HepG2 (cell line): ENCODE results near the gene CHSY3. TPM values are rescaled to one million over a fixed set of nuclear protein-coding genes. Genes with fewer than 3 reads are reported as not detected.
A peak's percentile ranks its signal among the peaks of the same experiment; 100 is the strongest.

Experiments used
- ATAC-seq: fragments of 200-7000 bp; cut with Tn5 transposase; 3 replicates; pipeline ENCODE4 v1.9.1; 2020; ENCODE audit warnings: mild to moderate bottlenecking, moderate library complexity
- BruUV-seq: library from RNA; stranded (reverse); fragments of 400-500 nt; replicated peaks from 2 replicates; lab custom pipeline; 2021; lab: Mats Ljungman, UMichigan
- CTCF ChIA-PET: fragments of 300-600 bp; formaldehyde crosslinking; extraction: SDS; loops from one replicate; lab custom pipeline; 2021; ENCODE audit warnings: low total read pairs, inconsistent platforms, low intra/inter-chr PET ratio; lab: Yijun Ruan, JAX
- POLR2A ChIA-PET: fragments of 350-600 bp; sonication (Branson Sonifier 250); formaldehyde crosslinking; loops from one replicate; lab custom pipeline; 2020; ENCODE audit warnings: antibody characterized with exemption, inconsistent platforms; lab: Yijun Ruan, JAX
- DNase-seq: peaks from one replicate; pipeline ENCODE4 v3.0.0-alpha.2; 2015; ENCODE audit warnings: low spot score
- FAIRE-seq: peaks from 3 replicates; lab custom pipeline; 2011; peaks lifted over from hg19 to GRCh38; lab: Jason Lieb, UNC
- H2AFZ ChIP-seq: one replicate; pipeline ENCODE4 v1.6.1; 2011; ENCODE audit warnings: low read length, inconsistent platforms
- H3K27ac ChIP-seq: fragments of 300-600 bp; 3 replicates; pipeline ENCODE4 v1.8.0; 2011; ENCODE audit warnings: mixed run types, mild to moderate bottlenecking, mixed read lengths, low read length, inconsistent platforms; ENCODE audit not compliant: insufficient read depth; ENCODE audit errors: extremely low read length
- H3K27me3 ChIP-seq, 2 experiments: fragments of 200-600 bp in 1 of 2; 2 replicates in 1 of 2; 3 replicates in 1 of 2; pipeline versions ENCODE4 v1.6.0 to v1.8.0; 2011; ENCODE audit warnings: low read length in 2 of 2, mild to moderate bottlenecking in 2 of 2, moderate library complexity in 2 of 2, inconsistent platforms in 1 of 2; ENCODE audit not compliant: insufficient read depth in 2 of 2, control insufficient read depth in 1 of 2
- H3K36me3 ChIP-seq, 2 experiments: fragments of 200-600 bp in 1 of 2; replicated peaks in 1 of 2; 2 replicates in 1 of 2; 3 replicates in 1 of 2; pipeline versions ENCODE4 v1.5.1 to v1.8.0; 2011; ENCODE audit warnings: low read length in 2 of 2, inconsistent platforms in 1 of 2; ENCODE audit not compliant: insufficient read depth in 2 of 2, control insufficient read depth in 1 of 2
- H3K4me1 ChIP-seq: 2 replicates; pipeline ENCODE4 v1.5.1; 2012; ENCODE audit warnings: low read length, inconsistent platforms; ENCODE audit not compliant: insufficient read depth
- H3K4me2 ChIP-seq: 2 replicates; pipeline ENCODE4 v1.6.0; 2011; ENCODE audit warnings: low read depth, low read length, inconsistent platforms
- H3K4me3 ChIP-seq, 3 experiments: fragments of 200-600 bp in 1 of 3; sonication (generic), shearing (Covaris generic) in 1 of 3; replicated peaks in 1 of 3; 2 replicates each; pipeline ENCODE4 v1.5.1; 2011 to 2016; ENCODE audit warnings: low read length in 3 of 3, inconsistent platforms in 2 of 3, low read depth in 2 of 3, mild to moderate bottlenecking in 2 of 3, control low read depth in 1 of 3, mixed read lengths in 1 of 3; ENCODE audit not compliant: insufficient read depth in 1 of 3
- H3K79me2 ChIP-seq: one replicate; pipeline ENCODE4 v1.6.1; 2011; ENCODE audit warnings: low read length, inconsistent platforms; ENCODE audit not compliant: insufficient read depth
- H3K9ac ChIP-seq: 2 replicates; pipeline ENCODE4 v1.6.0; 2011; ENCODE audit warnings: mild to moderate bottlenecking, low read depth, low read length, inconsistent platforms; ENCODE audit not compliant: insufficient read depth
- H3K9me3 ChIP-seq: 2 replicates; pipeline ENCODE4 v1.5.1; 2012; ENCODE audit warnings: mild to moderate bottlenecking, low read length
- H4K20me1 ChIP-seq: 2 replicates; pipeline ENCODE4 v1.6.0; 2011; ENCODE audit warnings: inconsistent platforms, mild to moderate bottlenecking, low read length, moderate library complexity; ENCODE audit not compliant: insufficient read depth
- BORCS8-MEF2B ChIP-seq: sonication (generic); formaldehyde crosslinking; IDR thresholded peaks from 2 replicates; pipeline ENCODE4 v1.8.0; 2022; ENCODE audit warnings: mild to moderate bottlenecking, missing genetic modification reagents
- CCAR2 ChIP-seq: fragments of 200-400 bp; formaldehyde crosslinking; optimal IDR thresholded peaks from 2 replicates; pipeline ENCODE3; 2018; ENCODE audit warnings: low read depth, mild to moderate bottlenecking, low read length, moderate library complexity
- JUNB ChIP-seq: sonication (generic); formaldehyde crosslinking; IDR thresholded peaks from 2 replicates; pipeline ENCODE4 v1.8.0; 2022; ENCODE audit warnings: missing genetic modification reagents, mild to moderate bottlenecking, borderline replicate concordance
- MIXL1 ChIP-seq: IDR thresholded peaks from 2 replicates; pipeline ENCODE4 v1.6.1; 2016
- RCOR2 ChIP-seq: IDR thresholded peaks from 2 replicates; pipeline ENCODE4 v1.6.1; 2016; ENCODE audit warnings: missing biosample characterization, missing genetic modification reagents
- STAG1 ChIP-seq: sonication (generic); formaldehyde crosslinking; IDR thresholded peaks from 2 replicates; pipeline ENCODE4 v1.4.0; 2020; ENCODE audit warnings: missing genetic modification reagents
- ZBTB10 ChIP-seq: sonication (generic); formaldehyde crosslinking; IDR thresholded peaks from 2 replicates; pipeline ENCODE4 v1.4.0; 2020; ENCODE audit warnings: missing genetic modification reagents, borderline replicate concordance
- ZNF335 ChIP-seq: sonication (generic); formaldehyde crosslinking; IDR thresholded peaks from 2 replicates; pipeline ENCODE4 v1.4.0; 2020; ENCODE audit warnings: missing genetic modification reagents
- ZNF33A ChIP-seq: sonication (generic); formaldehyde crosslinking; IDR thresholded peaks from 2 replicates; pipeline ENCODE4 v1.5.1; 2020; ENCODE audit warnings: missing genetic modification reagents, mild to moderate bottlenecking, moderate library complexity, borderline replicate concordance
- ZNF552 ChIP-seq: sonication (generic); formaldehyde crosslinking; IDR thresholded peaks from 2 replicates; pipeline ENCODE4 v1.9.0; 2022; ENCODE audit warnings: missing genetic modification reagents, mild to moderate bottlenecking, borderline replicate concordance
- ZNF670 ChIP-seq: sonication (generic); formaldehyde crosslinking; IDR thresholded peaks from 2 replicates; pipeline ENCODE4 v1.8.0; 2022; ENCODE audit warnings: mild to moderate bottlenecking, missing genetic modification reagents, borderline replicate concordance
- ZNF75D ChIP-seq: sonication (generic); formaldehyde crosslinking; IDR thresholded peaks from 2 replicates; pipeline ENCODE4 v1.8.1; 2023; ENCODE audit warnings: missing genetic modification reagents, mild to moderate bottlenecking, borderline replicate concordance
- ZNF775 ChIP-seq: sonication (generic); formaldehyde crosslinking; IDR thresholded peaks from 2 replicates; pipeline ENCODE4 v1.4.0; 2020; ENCODE audit warnings: missing genetic modification reagents, mild to moderate bottlenecking, moderate library complexity, borderline replicate concordance
- ZNF777 ChIP-seq: sonication (generic); formaldehyde crosslinking; IDR thresholded peaks from 2 replicates; pipeline ENCODE4 v1.4.0; 2020; ENCODE audit warnings: missing genetic modification reagents
- ZNF790 ChIP-seq: sonication (generic); formaldehyde crosslinking; IDR thresholded peaks from 2 replicates; pipeline ENCODE4 v1.8.0; 2022; ENCODE audit warnings: missing genetic modification reagents, mild to moderate bottlenecking, borderline replicate concordance
- ZSCAN21 ChIP-seq: sonication (generic); formaldehyde crosslinking; IDR thresholded peaks from 2 replicates; pipeline ENCODE4 v1.8.0; 2022; ENCODE audit warnings: mild to moderate bottlenecking, missing genetic modification reagents, moderate library complexity, borderline replicate concordance
- WGBS: methylation state at CpG from one replicate; pipeline ENCODE4 v1.1.6; 2017; ENCODE audit warnings: low lambda C conversion rate; 5-methylcytosine and 5-hydroxymethylcytosine counted together
- in situ Hi-C: cut with HindIII; loops from 2 replicates; pipeline ENCODE4 v1.10.0; 2017; ENCODE audit warnings: low pct_unique_long_range_greater_than_20kb; ENCODE audit not compliant: extremely low pct_ligation_motif_present
- intact Hi-C: fragments of 100-400 bp; cut with micrococcal nuclease; formaldehyde crosslinking; loops from one replicate; pipeline ENCODE4 v1.10.0; 2022; ENCODE audit not compliant: unreplicated experiment
- polyA plus RNA-seq, 8 experiments: library from polyadenylated mRNA; depleted of rRNA in 3 of 8; stranded (reverse) in 7 of 8; unstranded in 1 of 8; fragments of >200 nt; fragmentation: Illumina TruSeq in 4 of 8; extraction: Trizol in 4 of 8; gene quantifications; 2 replicates each; pipeline versions ENCODE4 v1.2.1 to v1.2.3, GENCODE V29; 2011 to 2016; ENCODE audit warnings: low read depth in 4 of 8, missing spikeins in 1 of 8, mixed read lengths in 1 of 8; ENCODE audit not compliant: insufficient read depth in 1 of 8
- total RNA-seq, 5 experiments: library from RNA; depleted of rRNA; stranded (reverse); fragments of >200 nt; fragmentation: Illumina TruSeq; extraction: Trizol; gene quantifications; 2 replicates each; pipeline ENCODE4 v1.2.3, GENCODE V29; 2016; ENCODE audit warnings: low read depth in 1 of 5
- TF ChIP-seq, protein P1 (sequence below): sonication (generic); formaldehyde crosslinking; IDR thresholded peaks from 2 replicates; pipeline ENCODE4 v1.4.0; 2020; ENCODE audit warnings: low read depth, mild to moderate bottlenecking, missing genetic modification reagents
- TF ChIP-seq, protein P2 (sequence below): sonication (generic); formaldehyde crosslinking; IDR thresholded peaks from 2 replicates; pipeline ENCODE4 v1.5.0; 2020; ENCODE audit warnings: mild to moderate bottlenecking, missing genetic modification reagents, borderline replicate concordance

The CHSY3 gene
- total and polyA plus RNA-seq, 2 of the 13 experiments (the other 11 are each of a cell fraction or from before 2014, with no cell fraction given), result 0.26 to 4.1 TPM

GRCh38 chr5:130141659-130142320, 237.5 kb downstream of the CHSY3 start (continued):
- TF ChIP-seq JUNB (CRISPR knock-in tag) (no peak), ZSCAN21 (CRISPR knock-in tag) (no peak), STAG1 (CRISPR knock-in tag) (peak; percentile 42), ZNF777 (CRISPR knock-in tag) (no peak), ZNF790 (CRISPR knock-in tag) (no peak)

DNA sequence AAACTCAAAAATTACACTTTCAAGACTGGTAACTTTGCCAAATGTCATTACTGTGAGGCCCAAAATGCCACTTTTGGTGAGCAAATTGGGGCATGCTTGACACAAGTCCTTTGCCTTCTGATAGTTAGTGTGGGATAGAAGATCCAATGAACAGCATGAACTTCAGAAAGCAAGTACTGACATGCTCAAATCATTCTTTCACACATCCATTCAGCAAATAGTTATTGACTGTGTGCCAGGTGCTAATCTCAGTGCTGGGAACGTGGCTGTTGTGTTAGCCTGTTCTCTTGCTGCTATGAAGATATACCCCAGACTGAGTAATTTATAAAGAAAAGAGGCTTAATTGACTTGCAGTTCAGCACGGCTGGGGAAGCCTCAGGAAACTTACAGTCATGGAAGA, 247.0 kb downstream of the CHSY3 start:
- Histone ChIP-seq H3K4me1 (no peaks in the 10 kb centered on the region), H2AFZ (no peak overlapping the region), H3K79me2 (no peaks in the 10 kb centered on the region), H4K20me1 (no peaks in the 10 kb centered on the region), H3K9me3 (no peaks in the 10 kb centered on the region), H3K27me3 (no peaks in the 10 kb centered on the region), H3K4me3 (no peak overlapping the region), H3K27ac (no peak overlapping the region), H3K4me2 (no peak overlapping the region), H3K36me3 (no peaks in the 10 kb centered on the region), H3K9ac (no peak overlapping the region)
- FAIRE-seq (no peak), DNase-seq (no peak), ATAC-seq (no peak)
- WGBS, result 6% methylated on average over 2 of the region's 2 CpGs
- intact Hi-C loops (no loop called here), in situ Hi-C loops (no loop called here)
- CTCF ChIA-PET, result no interaction called here
- TF ChIP-seq ZNF335 (CRISPR knock-in tag), result no peak
- no peak for TF ChIP-seq BORCS8-MEF2B (CRISPR knock-in tag)
- no peak for TF ChIP-seq MIXL1 (CRISPR knock-in tag)
- TF ChIP-seq, protein P1, sequence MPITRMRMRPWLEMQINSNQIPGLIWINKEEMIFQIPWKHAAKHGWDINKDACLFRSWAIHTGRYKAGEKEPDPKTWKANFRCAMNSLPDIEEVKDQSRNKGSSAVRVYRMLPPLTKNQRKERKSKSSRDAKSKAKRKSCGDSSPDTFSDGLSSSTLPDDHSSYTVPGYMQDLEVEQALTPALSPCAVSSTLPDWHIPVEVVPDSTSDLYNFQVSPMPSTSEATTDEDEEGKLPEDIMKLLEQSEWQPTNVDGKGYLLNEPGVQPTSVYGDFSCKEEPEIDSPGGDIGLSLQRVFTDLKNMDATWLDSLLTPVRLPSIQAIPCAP (CRISPR knock-in tag), result no peak
- no peak for TF ChIP-seq ZBTB10 (CRISPR knock-in tag)
- TF ChIP-seq CCAR2, result no peak
- TF ChIP-seq ZNF775, result no peak
- no peak for TF ChIP-seq ZNF75D (CRISPR knock-in tag)
- TF ChIP-seq RCOR2, result no peak
- no peak for TF ChIP-seq ZNF670
- TF ChIP-seq ZNF33A (CRISPR knock-in tag), result no peak
- TF ChIP-seq ZNF552, result no peak
- TF ChIP-seq, protein P2, sequence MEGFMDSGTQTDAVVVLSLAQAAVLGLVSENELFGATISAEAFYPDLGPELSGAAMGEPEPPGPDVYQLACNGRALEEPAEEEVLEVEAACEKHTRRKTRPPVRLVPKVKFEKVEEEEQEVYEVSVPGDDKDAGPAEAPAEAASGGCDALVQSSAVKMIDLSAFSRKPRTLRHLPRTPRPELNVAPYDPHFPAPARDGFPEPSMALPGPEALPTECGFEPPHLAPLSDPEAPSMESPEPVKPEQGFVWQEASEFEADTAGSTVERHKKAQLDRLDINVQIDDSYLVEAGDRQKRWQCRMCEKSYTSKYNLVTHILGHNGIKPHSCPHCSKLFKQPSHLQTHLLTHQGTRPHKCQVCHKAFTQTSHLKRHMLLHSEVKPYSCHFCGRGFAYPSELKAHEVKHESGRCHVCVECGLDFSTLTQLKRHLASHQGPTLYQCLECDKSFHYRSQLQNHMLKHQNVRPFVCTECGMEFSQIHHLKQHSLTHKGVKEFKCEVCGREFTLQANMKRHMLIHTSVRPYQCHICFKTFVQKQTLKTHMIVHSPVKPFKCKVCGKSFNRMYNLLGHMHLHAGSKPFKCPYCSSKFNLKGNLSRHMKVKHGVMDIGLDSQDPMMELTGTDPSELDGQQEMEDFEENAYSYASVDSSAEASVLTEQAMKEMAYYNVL (CRISPR knock-in tag), result no peak
- POLR2A ChIA-PET, result no interaction called here
- BruUV-seq, result no TSS peak
